Body of pancreas (tissue), 4 donors: ENCODE measurements around the gene OR1N2.

Experiments used
- CTCF ChIP-seq, 7 experiments: fragments of 450-650 bp in 4 of 7; fragments of 200-600 bp in 3 of 7; sonication (generic) in 3 of 7; IDR thresholded peaks; one replicate each; pipeline ENCODE4 v1.5.1; 2016 to 2019; ENCODE audit warnings: antibody characterized with exemption in 7 of 7
- POLR2A ChIP-seq, 3 donors: fragments of 450-650 bp; IDR thresholded peaks; one replicate each; pipeline ENCODE4 v1.6.1; 2016; ENCODE audit warnings: antibody characterized with exemption in 3 of 3, mild to moderate bottlenecking in 2 of 3

- TF ChIP-seq CTCF (IDR thresholded peaks at IDR 0.05) (no peak), POLR2A (IDR thresholded peaks at IDR 0.05) (no peak)
These were observed 27.4 kb downstream of the OR1N2 start for GRCh38 chr9:122580360-122580759.
